ENCODE measurements around the gene OR8B3.

DNA sequence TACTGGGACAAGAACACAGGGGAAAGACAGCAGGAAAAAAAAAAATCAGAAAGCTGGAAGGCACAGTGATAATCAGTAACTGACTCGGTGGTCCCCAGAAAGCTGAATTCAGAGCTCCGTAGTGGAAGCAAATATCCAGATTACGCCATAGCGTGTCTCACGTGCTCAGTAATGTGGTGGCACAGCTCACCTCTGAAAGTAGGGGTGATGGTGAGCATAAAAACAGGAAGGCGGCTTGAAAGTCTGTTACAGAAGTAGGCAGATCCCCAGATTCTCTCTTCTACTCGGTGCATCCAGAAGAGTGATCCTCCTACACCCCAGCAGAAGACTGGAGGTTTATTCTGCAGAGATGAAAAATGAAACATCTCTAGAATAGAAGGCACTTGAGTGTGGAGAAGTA is 11.1 kb upstream of the OR8B3 start:
- TF ChIP-seq, protein P1, sequence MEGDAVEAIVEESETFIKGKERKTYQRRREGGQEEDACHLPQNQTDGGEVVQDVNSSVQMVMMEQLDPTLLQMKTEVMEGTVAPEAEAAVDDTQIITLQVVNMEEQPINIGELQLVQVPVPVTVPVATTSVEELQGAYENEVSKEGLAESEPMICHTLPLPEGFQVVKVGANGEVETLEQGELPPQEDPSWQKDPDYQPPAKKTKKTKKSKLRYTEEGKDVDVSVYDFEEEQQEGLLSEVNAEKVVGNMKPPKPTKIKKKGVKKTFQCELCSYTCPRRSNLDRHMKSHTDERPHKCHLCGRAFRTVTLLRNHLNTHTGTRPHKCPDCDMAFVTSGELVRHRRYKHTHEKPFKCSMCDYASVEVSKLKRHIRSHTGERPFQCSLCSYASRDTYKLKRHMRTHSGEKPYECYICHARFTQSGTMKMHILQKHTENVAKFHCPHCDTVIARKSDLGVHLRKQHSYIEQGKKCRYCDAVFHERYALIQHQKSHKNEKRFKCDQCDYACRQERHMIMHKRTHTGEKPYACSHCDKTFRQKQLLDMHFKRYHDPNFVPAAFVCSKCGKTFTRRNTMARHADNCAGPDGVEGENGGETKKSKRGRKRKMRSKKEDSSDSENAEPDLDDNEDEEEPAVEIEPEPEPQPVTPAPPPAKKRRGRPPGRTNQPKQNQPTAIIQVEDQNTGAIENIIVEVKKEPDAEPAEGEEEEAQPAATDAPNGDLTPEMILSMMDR (IDR thresholded peaks at IDR 0.05; ENCODE audit: low read length), result no peak
- TF ChIP-seq EZH2 (IDR thresholded peaks at IDR 0.05; ENCODE audit: borderline replicate concordance, low read length), result no peak
